Epithelial cell of esophagus (primary cell): ENCODE data around the gene FLNA.
"Not testable (repeated sequence)": the region's sequence is repeated elsewhere in the genome, so short reads cannot be mapped to it uniquely, and the experiment has no call there.

Source experiments
- DNase-seq: peaks from one replicate; pipeline ENCODE4 v3.0.0; 2010; ENCODE audit warnings: low read depth
- H3K4me3 ChIP-seq: 2 replicates; pipeline ENCODE4 v1.5.1; 2011; ENCODE audit warnings: mild to moderate bottlenecking, low read length, control low read depth
- CTCF ChIP-seq: IDR thresholded peaks from 2 replicates; pipeline ENCODE4 v1.5.1; 2011; ENCODE audit warnings: low read depth, mild to moderate bottlenecking, low read length, control low read depth, inconsistent platforms; ENCODE audit not compliant: insufficient read depth; ENCODE audit errors: missing control alignments

The FLNA gene

GRCh38 chrX:154396973-154397887, 22.8 kb upstream of the FLNA start:
- peak overlapping the region; percentile 84 for H3K4me3 ChIP-seq
- DNase-seq: peak; percentile 63

GRCh38 chrX:154396363-154396762, 21.9 kb upstream of the FLNA start:
- H3K4me3 ChIP-seq, DNase-seq: not testable (repeated sequence)

More at GRCh38 chrX:154396973-154397887, 22.8 kb upstream of the FLNA start:
- TF ChIP-seq CTCF: no peak

GRCh38 chrX:154389812-154390747, 15.6 kb upstream of the FLNA start:
- H3K4me3 ChIP-seq, DNase-seq: not testable (repeated sequence)

GRCh38 chrX:154388649-154389048, 14.2 kb upstream of the FLNA start:
- DNase-seq, H3K4me3 ChIP-seq: not testable (repeated sequence)

- not testable (repeated sequence) for H3K4me3 ChIP-seq, DNase-seq
Observed at GRCh38 chrX:154388094-154388493, 13.7 kb upstream of the FLNA start.

- no peak overlapping the region for H3K4me3 ChIP-seq
- DNase-seq: no peak
- no peak for TF ChIP-seq CTCF
Observed at GRCh38 chrX:154384284-154384892, 10.0 kb upstream of the FLNA start.

- H3K4me3 ChIP-seq: no peak overlapping the region
- TF ChIP-seq CTCF: no peak
- no peak for DNase-seq
Observed at GRCh38 chrX:154383359-154384283, 9.2 kb upstream of the FLNA start.

- no peak for TF ChIP-seq CTCF
- no peak overlapping the region for H3K4me3 ChIP-seq
- peak; percentile 48 for DNase-seq
Observed at GRCh38 chrX:154382483-154383069, 8.1 kb upstream of the FLNA start.
